SU-DHL-6 (cell line): ENCODE measurements around the gene ADAM10.

Experiments
- CTCF ChIP-seq: fragments of 200-600 bp; sonication (generic); IDR thresholded peaks from one replicate; pipeline ENCODE4 v1.5.1; 2017; ENCODE audit warnings: antibody characterized with exemption, mild to moderate bottlenecking, low read length, moderate library complexity; ENCODE audit not compliant: insufficient read depth, poor library complexity, severe bottlenecking
- EZH2phosphoT487 ChIP-seq: fragments of 200-600 bp; sonication (generic), shearing (Covaris generic); conservative IDR thresholded peaks from 2 replicates; pipeline ENCODE4 v1.6.1; 2018; ENCODE audit warnings: mild to moderate bottlenecking, antibody characterized with exemption, low read length, moderate library complexity, mixed read lengths

DNA sequence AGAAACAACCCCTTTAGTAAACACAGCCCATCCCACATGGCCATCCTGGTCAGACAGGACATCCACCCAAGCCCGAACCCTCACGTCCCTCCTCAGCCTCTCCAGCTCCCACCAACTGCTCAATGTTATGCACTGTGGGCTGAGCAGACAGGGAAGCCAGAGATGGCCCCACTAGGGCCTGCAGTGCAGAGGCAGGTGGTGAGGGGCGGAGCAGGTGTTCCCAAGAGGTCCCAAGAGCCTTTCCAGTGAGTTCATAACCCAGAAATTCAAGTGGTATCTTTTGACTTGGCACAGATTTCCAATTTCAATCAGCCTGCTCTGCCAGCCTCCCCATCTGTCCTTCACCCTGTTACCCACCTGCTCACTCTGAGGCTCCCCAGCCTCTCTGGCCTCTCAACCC, 187.4 kb downstream of the ADAM10 start:
- TF ChIP-seq CTCF (no peak), EZH2phosphoT487 (no peak)
